Naive B cell (primary cell): ENCODE data around the gene SDC1. TPM values are rescaled to one million over a fixed set of nuclear protein-coding genes. Genes with fewer than 3 reads are reported as not detected.

Experiments used
- ATAC-seq, 2 donors: fragments of 150-1000 bp; cut with Tn5 transposase; 2 replicates each; pipeline ENCODE4 v1.10.0; 2021; ENCODE audit warnings: low read depth in 2 of 2, mild to moderate bottlenecking in 2 of 2, moderate library complexity in 2 of 2
- DNase-seq: peaks from one replicate; pipeline ENCODE4 v3.0.0; 2022
- H3K27ac Mint-ChIP-seq, 6 donors: one replicate each; pipeline ENCODE4 v1.8.0; 2020 to 2022; ENCODE audit warnings: mild to moderate bottlenecking in 6 of 6, mixed read lengths in 6 of 6, moderate library complexity in 5 of 6, inconsistent platforms in 2 of 6
- H3K27me3 Mint-ChIP-seq, 3 donors: one replicate each; pipeline ENCODE4 v1.8.0; 2021 to 2022; ENCODE audit warnings: mixed read lengths in 3 of 3, mild to moderate bottlenecking in 1 of 3
- H3K36me3 Mint-ChIP-seq, 2 donors: one replicate each; pipeline ENCODE4 v1.8.0; 2020 to 2022; ENCODE audit warnings: mixed read lengths in 2 of 2, inconsistent platforms in 1 of 2, mild to moderate bottlenecking in 1 of 2
- H3K4me1 Mint-ChIP-seq, 3 donors: one replicate each; pipeline ENCODE4 v1.8.0; 2020 to 2022; ENCODE audit warnings: mixed read lengths in 3 of 3, inconsistent platforms in 1 of 3, mild to moderate bottlenecking in 1 of 3, moderate library complexity in 1 of 3
- H3K4me3 Mint-ChIP-seq, 8 donors: one replicate each; pipeline ENCODE4 v1.8.0; 2020 to 2022; ENCODE audit warnings: mild to moderate bottlenecking in 8 of 8, mixed read lengths in 8 of 8, moderate library complexity in 8 of 8, inconsistent platforms in 2 of 8
- H3K9me3 Mint-ChIP-seq, 7 donors: one replicate each; pipeline ENCODE4 v1.8.0; 2020 to 2022; ENCODE audit warnings: mixed read lengths in 7 of 7, mild to moderate bottlenecking in 5 of 7, inconsistent platforms in 2 of 7, moderate library complexity in 1 of 7
- polyA plus RNA-seq, 6 donors: library from polyadenylated mRNA; unstranded; fragments of 300-500 nt; fragmentation: Illumina TruSeq; gene quantifications; one replicate each; pipeline ENCODE4 v1.2.3, GENCODE V29; 2021; ENCODE audit warnings: low read depth in 6 of 6

SDC1 gene
- polyA plus RNA-seq, 6 donors from 2014 or later: not detected

DNA sequence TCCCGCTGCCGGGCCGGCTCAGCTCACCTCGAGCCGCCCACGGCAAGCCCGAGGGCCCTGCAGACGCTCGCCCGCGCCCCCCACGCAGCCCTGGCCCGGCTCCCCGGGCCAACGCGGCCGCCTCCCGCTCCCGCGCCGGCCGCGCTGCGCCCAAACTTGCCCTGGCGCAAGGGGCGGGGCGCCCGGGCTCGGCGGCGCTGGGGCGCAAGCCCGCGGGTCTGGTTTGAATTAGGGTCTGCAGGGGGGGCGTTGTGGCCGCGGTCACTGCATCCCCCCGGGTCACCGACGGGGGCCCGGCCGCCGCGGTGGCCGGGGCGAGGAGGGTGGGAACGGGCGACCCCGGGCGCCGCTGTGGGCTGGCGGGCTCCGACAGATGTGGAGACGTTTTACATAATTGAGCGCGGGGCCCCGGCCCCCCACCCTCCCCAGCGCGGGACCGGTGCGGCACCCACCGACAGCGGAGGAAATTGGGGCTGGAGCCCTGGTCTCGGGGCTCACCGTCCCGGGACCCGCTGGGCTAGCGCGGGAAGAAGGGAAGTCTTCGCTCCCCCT, 690 bp downstream of the SDC1 start:
- DNase-seq (no peak), ATAC-seq (peak; percentile 10 to 28)
- Mint-ChIP-seq H3K4me3 (no peak overlapping the region), H3K4me1 (peaks cover 4 to 15% (median 7%) of the 10 kb centered on the region in 3 donors), H3K9me3 (peaks cover 0 to under 1% (median 0%) of the 10 kb centered on the region in 7 donors), H3K36me3 (no peaks in the 10 kb centered on the region), H3K27ac (no peak overlapping the region), H3K27me3 (peaks cover 42 to 51% (median 48%) of the 10 kb centered on the region in 3 donors)

DNA sequence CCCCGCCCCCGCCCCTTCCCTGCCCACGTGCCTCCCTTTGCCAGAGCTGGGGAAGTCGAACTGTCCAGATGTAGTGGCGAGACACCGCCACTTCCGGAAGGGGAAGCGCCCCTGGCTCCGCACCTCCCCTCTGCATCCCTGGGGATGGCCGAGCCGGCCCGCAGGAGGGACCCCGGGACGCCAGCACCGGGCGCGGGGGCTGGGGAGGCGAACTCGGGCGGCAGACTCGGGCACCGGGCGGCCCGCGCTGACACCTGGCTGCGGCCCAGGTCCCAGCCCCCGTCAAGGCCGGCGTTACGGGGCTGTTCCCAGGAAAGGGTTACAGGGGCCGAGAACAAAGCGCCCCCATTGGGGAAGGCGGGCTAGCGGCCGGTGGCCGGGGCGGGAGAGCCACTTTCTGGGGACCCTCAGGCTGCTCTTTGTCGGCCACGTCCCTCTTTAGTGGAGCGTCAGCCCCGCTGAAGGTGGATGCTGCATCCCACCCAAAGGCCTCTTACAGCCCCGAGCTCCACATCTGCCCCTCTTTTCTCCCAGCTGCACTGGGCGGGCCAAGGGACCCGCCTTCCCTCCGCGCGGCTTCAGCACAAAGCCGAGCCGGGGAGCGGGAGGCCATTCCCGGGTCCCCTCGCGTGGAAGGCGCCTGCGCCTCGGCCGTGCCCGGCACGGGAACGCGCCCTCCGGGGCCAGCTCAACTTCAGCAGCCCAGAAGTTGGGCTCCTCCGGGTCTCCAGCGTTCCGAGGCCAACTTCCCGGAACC, 1.3 kb downstream of the SDC1 start:
- Mint-ChIP-seq H3K36me3 (no peaks in the 10 kb centered on the region), H3K9me3 (no peaks in the 10 kb centered on the region), H3K4me1 (peaks cover 5 to 15% (median 7%) of the 10 kb centered on the region in 3 donors), H3K27me3 (peaks cover 39 to 51% (median 44%) of the 10 kb centered on the region in 3 donors), H3K27ac (no peak overlapping the region), H3K4me3 (peak overlapping the region in 7 of 8 donors; percentile 22 to 75 (median 62))
- DNase-seq: no peak
- peak; percentile 10 to 19 for ATAC-seq

DNA sequence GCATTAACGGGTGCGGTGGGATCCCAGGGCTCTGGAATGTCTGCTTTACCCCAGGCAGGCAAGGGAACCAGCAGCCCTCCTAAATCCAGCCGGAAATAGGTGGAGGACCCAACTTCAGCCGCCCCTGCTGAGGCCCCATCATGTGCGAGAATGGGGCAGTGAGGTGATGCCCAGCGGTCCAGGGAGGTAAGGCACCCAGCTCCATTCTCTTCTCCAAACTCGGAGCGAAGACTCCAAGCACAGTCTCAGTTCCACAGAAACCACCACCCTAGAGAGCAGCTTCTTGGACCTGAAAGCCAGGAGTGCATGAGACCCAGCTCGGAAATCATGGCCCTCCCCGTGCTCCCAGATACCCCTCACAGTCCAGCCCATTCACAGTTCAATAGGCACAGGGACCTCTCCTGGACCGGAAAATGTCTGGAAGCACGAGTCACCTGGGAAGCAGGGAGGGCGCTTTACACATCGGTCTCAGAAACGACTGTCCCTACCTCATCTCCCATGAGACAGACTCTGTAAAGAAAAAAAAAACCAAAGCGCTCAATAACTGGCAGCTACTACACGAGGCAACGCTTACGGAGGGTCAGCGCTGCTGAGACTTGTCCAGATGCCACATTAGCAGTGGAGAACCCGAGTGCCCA, 2.0 kb downstream of the SDC1 start:
- DNase-seq: no peak
- peak overlapping the region; percentile 25 to 82 (median 66) for H3K4me3 Mint-ChIP-seq
- no peak overlapping the region for H3K27ac Mint-ChIP-seq

DNA sequence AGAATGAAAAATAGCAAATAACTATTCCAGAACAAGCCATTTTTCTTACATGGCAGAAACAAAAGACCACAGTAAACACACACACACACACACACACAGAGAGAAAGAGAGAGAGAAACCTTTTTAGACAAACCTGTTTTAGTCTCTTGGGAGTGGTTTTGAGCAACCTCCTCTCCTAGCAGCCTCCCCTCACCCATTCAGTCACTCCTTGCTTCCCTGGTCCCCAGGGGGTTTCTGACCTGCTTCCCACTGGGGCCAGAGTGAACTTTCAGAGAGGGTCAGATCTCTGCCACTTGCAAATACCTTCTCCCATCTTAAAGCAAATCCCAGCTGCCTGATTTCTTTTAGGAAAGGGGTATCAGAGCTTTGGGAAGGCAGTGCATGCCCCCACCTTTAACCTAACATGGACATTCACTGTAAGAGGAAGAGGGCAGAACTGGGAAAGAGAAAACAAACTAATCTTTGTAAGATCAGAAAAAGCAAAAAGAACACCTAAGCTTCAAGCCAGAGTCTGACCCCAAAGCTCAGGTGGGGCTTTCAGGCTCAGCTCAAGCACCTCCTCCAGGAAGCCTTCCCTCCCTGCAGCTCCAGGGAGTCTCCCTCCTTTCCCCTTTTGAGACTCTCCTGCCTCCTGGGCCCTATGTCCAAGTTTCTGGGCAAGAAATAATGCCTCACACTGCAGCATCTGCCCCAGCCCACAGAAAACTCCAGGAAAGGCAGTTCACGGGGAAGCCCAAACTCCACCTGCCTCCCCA, 2.7 kb downstream of the SDC1 start:
- peaks cover 31 to 44% (median 36%) of the 10 kb centered on the region in 3 donors for H3K27me3 Mint-ChIP-seq
- no peak overlapping the region for H3K27ac Mint-ChIP-seq
- no peaks in the 10 kb centered on the region for H3K36me3 Mint-ChIP-seq
- peak overlapping the region in 7 of 8 donors; percentile 9 to 79 (median 62) for H3K4me3 Mint-ChIP-seq
- no peak for DNase-seq
- ATAC-seq: no peak
- no peaks in the 10 kb centered on the region for H3K9me3 Mint-ChIP-seq
- peaks cover 7 to 15% (median 8%) of the 10 kb centered on the region in 3 donors for H3K4me1 Mint-ChIP-seq

More for the DNA sequence above, 2.0 kb downstream of the SDC1 start:
- ATAC-seq: no peak
- Mint-ChIP-seq H3K9me3 (no peaks in the 10 kb centered on the region), H3K27me3 (peaks cover 38 to 51% (median 43%) of the 10 kb centered on the region in 3 donors), H3K36me3 (no peaks in the 10 kb centered on the region), H3K4me1 (peaks cover 7 to 15% (median 8%) of the 10 kb centered on the region in 3 donors)

DNA sequence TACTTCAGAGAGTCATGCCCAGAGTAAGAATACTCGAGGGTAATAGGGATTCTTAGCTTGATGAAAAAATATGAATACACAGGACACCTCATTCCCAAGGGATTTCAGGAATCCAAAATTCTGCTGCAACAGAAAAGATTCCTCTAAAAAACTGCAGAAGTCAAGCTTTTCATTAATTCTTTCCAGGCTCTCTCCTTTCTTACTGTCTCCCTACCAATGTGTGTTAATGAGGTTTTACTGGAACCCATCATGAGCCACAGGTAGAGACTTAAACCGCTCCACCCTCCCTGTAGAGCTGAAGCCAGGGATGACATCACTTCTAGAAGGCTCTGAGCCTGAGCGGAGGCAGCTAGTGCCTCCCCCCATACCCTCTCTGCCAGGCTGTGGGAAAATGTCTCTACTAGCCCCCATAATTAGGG, 3.4 kb downstream of the SDC1 start:
- H3K4me1 Mint-ChIP-seq: peaks cover 7 to 15% (median 8%) of the 10 kb centered on the region in 3 donors
- H3K27me3 Mint-ChIP-seq: peaks cover 28 to 44% (median 36%) of the 10 kb centered on the region in 3 donors
- H3K4me3 Mint-ChIP-seq: peak overlapping the region in 4 of 8 donors; percentile 46 to 76 (median 58)
- no peaks in the 10 kb centered on the region for H3K36me3 Mint-ChIP-seq
- ATAC-seq: no peak
- no peaks in the 10 kb centered on the region for H3K9me3 Mint-ChIP-seq
- no peak overlapping the region for H3K27ac Mint-ChIP-seq
- no peak for DNase-seq

DNA sequence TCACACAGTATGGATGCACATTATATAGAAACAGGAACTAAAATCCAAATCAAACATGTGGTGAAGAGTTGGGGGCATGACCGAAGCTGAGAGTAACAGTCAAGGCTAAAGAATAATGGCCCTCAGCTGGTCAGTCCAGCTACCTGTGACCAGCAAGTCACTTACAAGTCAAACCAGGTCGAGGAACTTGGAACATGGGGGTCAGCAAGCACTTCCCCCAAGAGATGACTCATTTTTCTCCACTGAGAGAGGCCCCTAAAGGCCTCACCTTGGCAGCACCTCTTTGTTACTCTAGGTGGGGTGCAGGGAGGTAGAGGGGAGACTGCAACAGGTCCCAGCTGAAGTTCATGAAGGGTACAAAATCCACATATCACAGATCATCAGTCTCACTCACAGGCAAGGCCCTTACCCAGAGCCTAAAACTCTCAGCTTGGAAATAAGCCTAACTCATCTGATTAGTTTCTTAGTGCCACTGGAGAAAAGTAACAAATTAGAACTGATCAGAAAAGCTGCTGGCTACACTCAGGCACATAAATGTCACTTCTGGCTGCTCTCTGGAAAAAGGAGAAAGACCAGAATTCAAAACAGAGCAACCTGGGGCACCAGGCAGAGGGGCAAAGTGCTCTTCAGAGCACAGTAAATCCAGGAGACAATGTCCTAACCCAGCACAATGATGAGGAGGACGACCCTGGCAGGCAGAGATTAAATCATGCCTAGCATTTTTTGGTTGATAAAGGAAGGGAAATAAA, 4.0 kb downstream of the SDC1 start:
- no peak for ATAC-seq
- H3K4me3 Mint-ChIP-seq: no peak overlapping the region
- no peak for DNase-seq
- H3K36me3 Mint-ChIP-seq: no peaks in the 10 kb centered on the region
- H3K4me1 Mint-ChIP-seq: peaks cover 7 to 15% (median 8%) of the 10 kb centered on the region in 3 donors
- peaks cover 26 to 41% (median 36%) of the 10 kb centered on the region in 3 donors for H3K27me3 Mint-ChIP-seq
- no peak overlapping the region for H3K27ac Mint-ChIP-seq
- no peaks in the 10 kb centered on the region for H3K9me3 Mint-ChIP-seq

DNA sequence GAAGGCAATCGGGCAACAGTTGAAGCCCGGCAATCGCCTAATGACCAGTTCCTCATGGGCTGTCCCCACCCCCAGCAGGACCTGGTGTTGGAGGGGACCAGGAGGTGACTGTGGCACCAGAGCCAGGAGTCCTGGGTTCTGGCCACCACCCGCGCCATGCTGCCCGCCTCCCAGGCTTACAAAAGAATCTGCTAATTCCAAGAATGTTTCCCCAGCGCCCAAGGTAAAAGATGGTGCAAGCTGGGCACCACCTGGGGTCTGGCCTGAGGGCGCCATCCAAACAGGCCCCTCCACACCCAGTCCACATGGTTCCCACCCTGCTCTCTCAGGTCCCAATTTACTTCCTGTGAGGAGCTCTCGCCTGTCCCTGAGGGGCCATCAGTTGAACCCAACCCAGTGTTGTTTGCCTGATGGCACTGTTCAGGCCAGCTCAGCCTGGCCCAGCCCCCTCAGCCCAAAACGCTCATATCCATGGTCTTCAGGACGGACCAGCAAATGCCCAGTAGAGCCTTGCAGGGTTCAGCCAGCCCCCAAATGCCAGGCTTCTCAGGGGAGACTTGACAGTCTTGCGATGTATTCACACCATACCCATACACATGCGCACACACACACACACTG, 5.1 kb downstream of the SDC1 start:
- Mint-ChIP-seq H3K4me3 (no peak overlapping the region), H3K9me3 (no peaks in the 10 kb centered on the region), H3K27ac (no peak overlapping the region), H3K27me3 (peaks cover 22 to 37% (median 29%) of the 10 kb centered on the region in 3 donors), H3K36me3 (no peaks in the 10 kb centered on the region), H3K4me1 (peaks cover 0 to 9% (median 4%) of the 10 kb centered on the region in 3 donors)
- ATAC-seq: no peak
- DNase-seq: no peak

DNA sequence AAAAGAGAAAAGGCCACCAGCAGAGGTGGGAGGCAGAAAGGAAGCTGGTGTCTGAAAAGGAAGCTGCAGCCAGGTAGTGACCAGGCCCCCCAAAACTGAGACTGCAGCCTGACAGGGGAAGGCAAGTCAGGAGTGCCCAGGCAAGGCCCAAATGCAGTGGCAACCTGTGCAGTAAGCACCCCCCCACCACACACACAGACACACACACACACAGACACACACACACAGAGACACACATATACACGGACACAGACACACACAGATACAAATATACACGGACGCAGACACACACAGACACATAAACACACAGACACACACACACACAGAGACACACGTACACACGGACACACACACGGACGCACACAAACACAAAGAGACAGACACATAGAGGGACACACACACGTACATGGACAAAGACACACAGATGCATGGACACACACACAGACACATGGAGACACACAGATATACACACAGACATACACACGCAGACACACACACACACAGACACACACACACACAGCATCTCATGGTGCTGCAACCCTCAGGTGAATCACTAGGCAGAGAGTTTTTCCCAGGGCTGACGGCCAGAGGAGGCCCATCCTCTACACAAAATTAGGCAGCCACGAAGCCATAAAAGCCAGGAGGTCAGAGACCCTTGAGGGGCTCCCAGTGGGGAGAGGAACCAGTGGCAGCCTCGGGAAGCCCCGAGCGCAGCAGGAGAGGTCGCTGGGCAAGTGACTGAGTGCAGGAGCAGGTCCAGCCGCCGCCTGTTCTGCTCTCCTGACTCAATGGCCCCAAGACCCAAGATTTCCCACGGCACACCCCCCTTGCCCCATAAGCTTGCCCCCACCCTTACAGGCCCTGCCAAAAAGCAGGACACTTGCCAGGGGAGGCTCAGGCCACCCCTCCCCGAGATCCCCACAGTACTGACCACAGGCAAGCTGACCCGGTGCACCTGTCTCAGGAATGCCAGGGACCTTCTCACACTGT, 6.3 kb downstream of the SDC1 start:
- peaks cover 0 to 9% (median 4%) of the 10 kb centered on the region in 3 donors for H3K4me1 Mint-ChIP-seq
- H3K36me3 Mint-ChIP-seq: no peaks in the 10 kb centered on the region
- no peak overlapping the region for H3K4me3 Mint-ChIP-seq
- ATAC-seq (no peak), DNase-seq (no peak)
- peaks cover 22 to 37% (median 29%) of the 10 kb centered on the region in 3 donors for H3K27me3 Mint-ChIP-seq
- H3K27ac Mint-ChIP-seq: peak overlapping the region in 1 of 6 donors; percentile 49
- no peaks in the 10 kb centered on the region for H3K9me3 Mint-ChIP-seq

DNA sequence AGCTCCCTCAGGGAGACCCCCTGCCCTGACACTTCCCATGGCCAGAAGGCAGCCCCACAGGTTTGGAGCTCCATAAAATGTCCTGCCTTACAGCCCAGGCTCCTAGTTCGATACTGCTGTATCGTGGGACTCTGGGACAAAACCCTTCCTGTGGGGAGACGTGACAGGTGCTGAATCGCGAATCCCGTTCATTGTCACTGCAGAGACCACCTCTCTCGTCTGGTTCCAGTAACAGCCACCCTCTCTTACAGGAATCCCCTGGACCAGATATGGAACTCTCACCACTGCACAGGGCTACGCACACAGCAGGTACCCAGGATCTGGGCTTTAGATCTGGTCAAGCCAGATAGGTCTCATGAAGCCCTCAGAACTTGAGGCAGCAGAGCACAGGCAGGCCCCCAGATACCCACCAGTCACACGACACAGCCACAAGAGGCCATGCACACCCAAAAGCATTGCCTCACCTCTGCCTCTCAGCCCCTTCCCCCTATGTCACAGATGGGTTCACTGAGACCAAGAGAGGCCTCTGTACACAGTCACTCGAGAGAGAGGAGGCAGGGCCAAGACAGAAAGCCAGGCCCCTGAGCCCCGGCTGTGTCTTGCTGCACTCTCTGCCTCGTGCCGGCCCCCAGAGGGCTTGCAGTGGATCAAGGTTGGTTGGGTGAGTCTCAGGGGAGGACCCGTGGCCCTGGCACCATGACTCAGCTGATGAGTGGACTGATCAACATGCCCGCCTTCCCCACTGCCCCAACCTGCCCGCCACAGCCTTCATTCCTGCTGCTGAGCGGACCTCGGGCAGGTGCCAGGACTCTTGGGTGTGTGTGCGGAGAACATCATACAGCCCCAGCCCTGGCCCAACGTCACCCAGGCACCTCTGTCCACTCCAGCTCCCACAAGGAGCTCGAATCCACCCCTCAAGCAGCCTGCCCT, 7.6 kb downstream of the SDC1 start:
- Mint-ChIP-seq H3K27me3 (peaks cover 21 to 30% (median 22%) of the 10 kb centered on the region in 3 donors), H3K36me3 (no peaks in the 10 kb centered on the region), H3K4me1 (peaks cover 0 to 4% (median 1%) of the 10 kb centered on the region in 3 donors), H3K27ac (no peak overlapping the region), H3K9me3 (no peaks in the 10 kb centered on the region), H3K4me3 (no peak overlapping the region)
- no peak for DNase-seq
- ATAC-seq: no peak

DNA sequence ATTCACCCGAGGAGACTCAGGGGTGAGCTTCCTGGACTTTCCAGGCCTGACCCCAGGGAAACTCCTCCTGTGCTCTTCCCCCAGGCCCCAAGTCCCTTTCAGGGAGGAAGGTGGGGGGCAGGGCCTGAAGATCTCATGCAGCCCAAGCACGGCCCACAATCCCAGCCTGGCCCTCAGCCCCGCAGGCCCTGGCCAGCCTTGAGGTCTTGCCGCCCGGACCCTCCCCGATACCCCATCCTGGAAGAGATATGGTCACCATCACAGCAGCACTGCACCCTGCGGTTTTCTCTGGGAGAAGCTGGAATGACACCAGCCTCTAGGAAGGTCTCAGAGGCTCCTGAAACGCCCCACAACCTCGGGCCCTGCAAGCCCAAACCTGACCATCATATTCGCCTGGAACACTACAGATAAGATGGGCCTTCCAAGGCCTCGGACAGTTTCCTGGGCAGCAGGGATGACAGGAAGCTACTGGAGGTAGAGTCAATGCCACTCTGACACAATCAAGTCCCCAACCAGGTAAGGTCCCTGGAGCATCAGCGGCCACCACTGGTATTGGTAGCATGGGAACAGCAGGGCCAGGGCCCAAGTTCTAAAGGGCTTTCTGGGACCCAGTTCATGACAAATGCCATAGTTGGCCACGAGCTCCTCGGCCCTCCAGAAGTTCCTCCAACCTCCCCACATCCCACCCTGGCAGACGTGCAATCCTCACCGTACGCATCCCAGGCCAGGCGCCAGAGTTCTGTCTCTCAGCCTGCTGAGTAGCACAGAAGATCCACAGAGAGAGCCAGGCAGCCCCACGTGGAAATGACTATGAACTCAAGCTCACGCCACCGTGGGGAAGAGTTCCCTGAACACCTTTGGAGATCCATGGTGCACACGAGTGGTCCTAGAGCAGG, 8.6 kb downstream of the SDC1 start:
- no peaks in the 10 kb centered on the region for H3K9me3 Mint-ChIP-seq
- ATAC-seq (no peak), DNase-seq (no peak)
- peaks cover 0 to 4% (median 0%) of the 10 kb centered on the region in 3 donors for H3K4me1 Mint-ChIP-seq
- peak overlapping the region in 1 of 8 donors; percentile 61 for H3K4me3 Mint-ChIP-seq
- H3K36me3 Mint-ChIP-seq: no peaks in the 10 kb centered on the region
- no peak overlapping the region for H3K27ac Mint-ChIP-seq
- H3K27me3 Mint-ChIP-seq: peaks cover 13 to 21% (median 18%) of the 10 kb centered on the region in 3 donors
